AG09319 (cell line): ENCODE results near the gene APBB2.
"Not testable (repeated sequence)": the region's sequence is repeated elsewhere in the genome, so short reads cannot be mapped to it uniquely, and the experiment has no call there.

Source experiments
- DNase-seq: peaks from one replicate; pipeline ENCODE4 v3.0.0-alpha.2; 2010; ENCODE audit warnings: low read depth; ENCODE audit errors: extremely low read depth
- CTCF ChIP-seq: IDR thresholded peaks from 2 replicates; pipeline ENCODE4 v1.5.1; 2011; ENCODE audit warnings: low read depth, mild to moderate bottlenecking, inconsistent platforms, low read length, moderate library complexity

Gene APBB2

GRCh38 chr4:41157009-41157408 lies 57.3 kb downstream of the APBB2 start:
- DNase-seq: no peak
- no peak for TF ChIP-seq CTCF

- DNase-seq: no peak
- no peak for TF ChIP-seq CTCF
Measured at GRCh38 chr4:41156574-41156973, 57.8 kb downstream of the APBB2 start.

- DNase-seq: no peak
- TF ChIP-seq CTCF: no peak
Measured at GRCh38 chr4:41155194-41155830, 59.0 kb downstream of the APBB2 start.

GRCh38 chr4:41154814-41155177 lies 59.5 kb downstream of the APBB2 start:
- DNase-seq: no peak
- no peak for TF ChIP-seq CTCF

- no peak for TF ChIP-seq CTCF
- no peak for DNase-seq
Measured at GRCh38 chr4:41154010-41154813, 60.1 kb downstream of the APBB2 start.

- TF ChIP-seq CTCF: no peak
- DNase-seq: no peak
Measured at GRCh38 chr4:41150401-41150800, 63.9 kb downstream of the APBB2 start.

GRCh38 chr4:41149568-41149967 lies 64.8 kb downstream of the APBB2 start:
- not testable (repeated sequence) for DNase-seq
